HL-60 (cell line): ENCODE results near the gene CCDC57.

ENCODE experiments used
- DNase-seq, 2 experiments: peaks; one replicate each; pipeline ENCODE4 v3.0.0-alpha.2; 2010 to 2020; ENCODE audit warnings: low read depth in 1 of 2, low spot score in 1 of 2
- H3K27ac ChIP-seq: fragments of 250-450 bp; sonication (Bioruptor Pico); replicated peaks from 2 replicates; pipeline ENCODE4 v1.5.1; 2020; ENCODE audit warnings: mild to moderate bottlenecking, moderate library complexity
- H3K27me3 ChIP-seq: fragments of 250-450 bp; sonication (Bioruptor Pico); 2 replicates; pipeline ENCODE4 v1.5.1; 2021; ENCODE audit warnings: mild to moderate bottlenecking, moderate library complexity; ENCODE audit not compliant: insufficient read depth, poor library complexity, severe bottlenecking
- H3K4me3 ChIP-seq: replicated peaks from 2 replicates; pipeline ENCODE4 v1.5.1; 2011; ENCODE audit warnings: mild to moderate bottlenecking, control low read depth, low read length; ENCODE audit not compliant: insufficient read depth
- CTCF ChIP-seq: IDR thresholded peaks from one replicate; pipeline ENCODE4 v1.5.1; 2011; ENCODE audit warnings: low read length, control low read depth, inconsistent platforms; ENCODE audit not compliant: insufficient read depth
- GABPA ChIP-seq: IDR thresholded peaks from 2 replicates; pipeline ENCODE4 v1.6.1; 2012; ENCODE audit warnings: low read depth
- POLR2AphosphoS5 ChIP-seq: IDR thresholded peaks from 2 replicates; pipeline ENCODE4 v1.6.1; 2012; ENCODE audit warnings: low read depth
- REST ChIP-seq: IDR thresholded peaks from 2 replicates; pipeline ENCODE4 v1.6.1; 2012; ENCODE audit warnings: low read depth; ENCODE audit not compliant: insufficient replicate concordance
- SPI1 ChIP-seq: IDR thresholded peaks from 2 replicates; pipeline ENCODE4 v1.6.1; 2012; ENCODE audit warnings: low read depth, mild to moderate bottlenecking, borderline replicate concordance

CCDC57 gene

GRCh38 chr17:82155606-82156005 is 57.0 kb downstream of the CCDC57 start:
- no peak overlapping the region for H3K27ac ChIP-seq
- no peak overlapping the region for H3K4me3 ChIP-seq
- no peaks in the 10 kb centered on the region for H3K27me3 ChIP-seq
- DNase-seq: no peak
- no peak for TF ChIP-seq CTCF
- TF ChIP-seq POLR2AphosphoS5: no peak
- no peak for TF ChIP-seq REST
- no peak for TF ChIP-seq GABPA
- no peak for TF ChIP-seq SPI1

- no peak for TF ChIP-seq GABPA
- no peak for TF ChIP-seq REST
- DNase-seq: no peak
- H3K4me3 ChIP-seq: no peak overlapping the region
- no peak overlapping the region for H3K27ac ChIP-seq
- H3K27me3 ChIP-seq: no peaks in the 10 kb centered on the region
These were observed 57.7 kb downstream of the CCDC57 start for GRCh38 chr17:82154881-82155331.

- TF ChIP-seq SPI1: no peak
- no peak for TF ChIP-seq POLR2AphosphoS5
- TF ChIP-seq CTCF: peak; percentile 75
- Histone ChIP-seq H3K4me3 (no peak overlapping the region), H3K27ac (no peak overlapping the region), H3K27me3 (no peaks in the 10 kb centered on the region)
- peak; percentile 47 to 85 for DNase-seq
These were observed 58.8 kb downstream of the CCDC57 start for GRCh38 chr17:82153745-82154375.

- Histone ChIP-seq H3K27me3 (no peaks in the 10 kb centered on the region), H3K4me3 (no peak overlapping the region), H3K27ac (no peak overlapping the region)
- DNase-seq: no peak
- no peak for TF ChIP-seq POLR2AphosphoS5
- TF ChIP-seq SPI1: no peak
- TF ChIP-seq GABPA: no peak
- TF ChIP-seq REST: no peak
- no peak for TF ChIP-seq CTCF
These were observed 59.3 kb downstream of the CCDC57 start for GRCh38 chr17:82153295-82153691.
